ENCODE measurements around the gene LAGE3. TPM values are rescaled to one million over a fixed set of nuclear protein-coding genes. Genes with fewer than 3 reads are reported as not detected.

LAGE3 gene
- total and polyA plus RNA-seq, 8 donors = 14.9 to 24.2 (median 19.5) TPM

DNA sequence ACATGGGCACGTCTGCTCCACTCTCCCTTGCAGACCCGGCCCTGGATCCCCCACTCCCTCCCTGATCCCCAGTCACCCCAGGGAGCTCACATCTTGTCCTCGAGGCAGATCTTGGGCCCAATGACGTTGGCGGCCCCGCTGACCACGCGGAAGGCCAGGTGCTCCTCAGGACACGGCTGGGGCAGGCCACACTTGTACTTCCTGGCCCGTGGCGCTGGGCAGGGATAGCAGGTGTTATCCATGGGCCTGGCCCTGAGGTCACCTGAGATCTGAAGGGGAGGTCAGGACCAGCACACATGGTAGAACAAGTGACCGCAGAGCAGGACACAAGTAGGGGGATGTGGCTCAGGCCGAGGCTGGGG lies 29.3 kb upstream of the LAGE3 start:
- Histone ChIP-seq H3K27ac (no peak overlapping the region), H3K27me3 (no peaks in the 10 kb centered on the region), H3K9me3 (no peaks in the 10 kb centered on the region), H3K4me1 (no peaks in the 10 kb centered on the region), H3K36me3 (peaks cover 0 to 29% of the 10 kb centered on the region in 2 donors), H3K4me3 (no peak overlapping the region)
- intact Hi-C loops (cut with DNase I) = no loop called here
- no peak for ATAC-seq
- TF ChIP-seq, protein P1, sequence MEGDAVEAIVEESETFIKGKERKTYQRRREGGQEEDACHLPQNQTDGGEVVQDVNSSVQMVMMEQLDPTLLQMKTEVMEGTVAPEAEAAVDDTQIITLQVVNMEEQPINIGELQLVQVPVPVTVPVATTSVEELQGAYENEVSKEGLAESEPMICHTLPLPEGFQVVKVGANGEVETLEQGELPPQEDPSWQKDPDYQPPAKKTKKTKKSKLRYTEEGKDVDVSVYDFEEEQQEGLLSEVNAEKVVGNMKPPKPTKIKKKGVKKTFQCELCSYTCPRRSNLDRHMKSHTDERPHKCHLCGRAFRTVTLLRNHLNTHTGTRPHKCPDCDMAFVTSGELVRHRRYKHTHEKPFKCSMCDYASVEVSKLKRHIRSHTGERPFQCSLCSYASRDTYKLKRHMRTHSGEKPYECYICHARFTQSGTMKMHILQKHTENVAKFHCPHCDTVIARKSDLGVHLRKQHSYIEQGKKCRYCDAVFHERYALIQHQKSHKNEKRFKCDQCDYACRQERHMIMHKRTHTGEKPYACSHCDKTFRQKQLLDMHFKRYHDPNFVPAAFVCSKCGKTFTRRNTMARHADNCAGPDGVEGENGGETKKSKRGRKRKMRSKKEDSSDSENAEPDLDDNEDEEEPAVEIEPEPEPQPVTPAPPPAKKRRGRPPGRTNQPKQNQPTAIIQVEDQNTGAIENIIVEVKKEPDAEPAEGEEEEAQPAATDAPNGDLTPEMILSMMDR (IDR thresholded peaks at IDR 0.05) = no peak
- DNase-seq = no peak

DNA sequence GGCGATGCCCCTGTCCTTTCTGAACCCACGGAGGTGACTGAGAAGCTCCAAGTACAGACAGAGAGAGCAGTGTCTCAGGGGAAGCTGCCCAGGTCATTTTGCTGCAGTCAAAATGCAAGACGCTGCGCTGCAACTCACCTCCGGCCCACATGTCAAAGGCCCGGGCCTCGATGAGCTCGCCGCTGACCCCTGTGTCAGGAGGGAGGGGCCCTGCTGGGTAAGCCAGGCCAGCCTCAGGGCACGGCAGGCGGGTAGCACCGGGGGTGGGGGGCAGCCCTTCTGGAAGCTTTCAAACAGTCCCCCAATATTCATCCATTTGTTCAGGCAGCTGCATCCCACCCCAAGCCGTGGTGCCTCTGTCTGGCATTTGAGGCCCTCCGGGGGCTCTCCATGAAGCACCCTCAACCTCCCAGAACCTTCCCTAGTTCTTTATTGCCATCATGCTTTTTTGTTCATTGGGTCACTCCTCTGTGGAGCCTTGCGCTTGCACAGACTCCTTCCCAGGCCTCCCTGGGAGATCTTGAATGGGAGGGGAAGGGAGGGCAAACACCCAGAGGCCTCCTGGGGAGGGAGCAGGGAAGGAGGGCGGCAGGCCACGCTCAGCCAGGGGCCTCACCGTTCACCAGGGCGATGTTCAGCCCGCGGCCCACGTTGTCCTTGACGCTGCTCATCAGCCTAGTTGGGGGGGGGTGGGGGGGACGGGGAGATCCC lies 28.7 kb upstream of the LAGE3 start:
- Histone ChIP-seq H3K4me3 (no peak overlapping the region), H3K4me1 (no peaks in the 10 kb centered on the region), H3K36me3 (peaks cover 0 to 29% of the 10 kb centered on the region in 2 donors), H3K9me3 (no peaks in the 10 kb centered on the region), H3K27me3 (no peaks in the 10 kb centered on the region), H3K27ac (no peak overlapping the region)
- ATAC-seq = no peak
- TF ChIP-seq, protein P1 (IDR thresholded peaks at IDR 0.05) = no peak
- intact Hi-C loops (cut with DNase I) = no loop called here
- no peak for DNase-seq

DNA sequence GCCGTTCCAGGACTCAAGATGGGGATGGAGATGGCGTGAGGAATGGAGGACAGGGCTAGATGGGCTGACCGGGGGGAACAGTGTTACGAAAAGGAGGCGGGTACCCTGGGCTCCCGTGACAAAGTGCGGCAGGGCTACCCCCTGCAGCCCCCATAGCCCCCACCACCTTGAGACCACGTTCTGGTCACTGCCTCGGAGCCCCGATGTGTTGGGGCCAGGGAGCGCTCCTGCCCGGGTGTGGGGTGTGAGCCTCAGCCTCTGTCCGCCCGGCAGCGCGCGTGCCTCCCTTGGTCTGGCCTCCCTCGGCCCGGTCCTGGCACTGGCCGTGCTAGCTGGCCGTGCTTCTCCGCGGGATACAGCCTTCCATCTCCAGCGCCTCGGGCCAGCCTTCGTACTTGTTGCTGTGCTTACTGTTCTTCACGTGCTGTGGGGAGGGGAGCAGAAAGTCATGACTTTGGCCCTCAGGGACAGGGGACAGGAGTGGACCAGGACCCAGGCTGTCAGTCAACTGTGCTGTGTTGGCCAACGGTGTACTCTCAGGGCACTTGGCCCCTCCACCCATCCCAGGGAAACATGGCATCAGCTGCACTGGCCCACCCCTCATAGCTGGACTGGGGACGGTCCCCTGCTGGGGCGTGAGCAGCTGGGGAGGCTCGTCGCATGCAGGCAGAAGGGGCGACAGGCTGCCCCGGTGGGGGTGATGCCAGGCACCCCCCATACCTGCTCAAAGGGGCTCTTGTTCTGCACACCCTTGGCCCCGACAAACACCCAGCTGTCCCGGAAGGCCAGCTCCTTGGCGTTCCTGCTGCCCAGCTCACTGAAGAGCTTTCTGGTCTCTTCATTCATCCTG lies 27.6 kb upstream of the LAGE3 start:
- H3K4me3 ChIP-seq = no peak overlapping the region
- intact Hi-C loops (cut with DNase I) = no loop called here
- no peak for ATAC-seq

DNA sequence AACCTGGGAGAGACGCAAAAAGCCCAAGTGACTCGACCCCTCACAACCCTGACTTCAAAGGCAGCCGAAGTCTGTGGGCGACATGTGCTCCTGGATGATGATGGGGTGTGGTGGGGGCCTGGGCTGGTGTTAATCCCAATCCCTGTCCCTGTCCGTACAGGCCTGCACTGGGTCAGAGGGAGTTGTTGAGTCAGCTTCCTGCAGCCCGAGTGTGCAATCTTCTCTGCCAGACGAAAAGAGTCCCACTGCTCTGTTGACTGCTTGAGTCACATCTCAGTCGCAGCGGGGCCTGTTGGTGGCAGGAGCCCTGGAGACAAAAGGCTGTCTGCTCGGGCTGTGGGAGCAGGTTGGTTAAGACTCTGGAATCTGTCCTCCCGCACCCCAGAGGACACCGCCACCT lies 26.7 kb upstream of the LAGE3 start:
- peaks cover 0 to 29% of the 10 kb centered on the region in 2 donors for H3K36me3 ChIP-seq
- intact Hi-C loops (cut with DNase I) = no loop called here
- ATAC-seq = peak; percentile 30
- no peaks in the 10 kb centered on the region for H3K4me1 ChIP-seq
- TF ChIP-seq, protein P1 (IDR thresholded peaks at IDR 0.05) = no peak
- no peak overlapping the region for H3K27ac ChIP-seq
- no peak overlapping the region for H3K4me3 ChIP-seq
- H3K27me3 ChIP-seq = no peaks in the 10 kb centered on the region
- DNase-seq = no peak
- no peaks in the 10 kb centered on the region for H3K9me3 ChIP-seq

More for the DNA sequence above, 27.6 kb upstream of the LAGE3 start:
- DNase-seq = no peak
- Histone ChIP-seq H3K9me3 (no peaks in the 10 kb centered on the region), H3K36me3 (peaks cover 0 to 29% of the 10 kb centered on the region in 2 donors), H3K27me3 (no peaks in the 10 kb centered on the region), H3K4me1 (no peaks in the 10 kb centered on the region), H3K27ac (no peak overlapping the region)
- TF ChIP-seq, protein P1 (IDR thresholded peaks at IDR 0.05) = no peak

DNA sequence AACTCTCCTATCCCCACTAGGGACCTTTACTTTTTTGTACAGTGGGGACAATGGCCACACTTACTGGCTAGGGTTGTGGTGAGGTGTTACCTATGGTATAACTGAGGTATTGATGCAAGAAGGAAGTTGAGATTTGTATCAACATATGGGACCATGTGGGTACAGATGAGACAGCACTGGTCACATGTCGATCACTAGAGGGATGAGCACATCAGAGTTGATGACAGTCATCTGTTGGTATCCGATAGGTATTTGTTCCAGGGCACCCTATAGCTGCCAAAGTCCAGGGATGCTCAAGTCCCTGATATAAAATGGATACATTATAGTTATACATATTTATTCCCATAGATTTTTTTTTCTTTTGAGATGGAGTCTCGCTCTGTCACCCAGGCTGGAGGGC lies 23.9 kb upstream of the LAGE3 start:
- TF ChIP-seq, protein P1 (IDR thresholded peaks at IDR 0.05) = no peak
- no peaks in the 10 kb centered on the region for H3K9me3 ChIP-seq
- no peaks in the 10 kb centered on the region for H3K4me1 ChIP-seq
- intact Hi-C loops (cut with DNase I) = no loop called here
- H3K4me3 ChIP-seq = no peak overlapping the region
- ATAC-seq (no peak), DNase-seq (no peak)
- H3K36me3 ChIP-seq = peaks cover 0 to 27% of the 10 kb centered on the region in 2 donors
- H3K27me3 ChIP-seq = no peaks in the 10 kb centered on the region
- H3K27ac ChIP-seq = no peak overlapping the region
